ENCODE data around the gene LPP.

LPP gene

GRCh38 chr3:188218603-188219002 lies 64.6 kb downstream of the LPP start:
- DNase-seq (ENCODE audit: low read depth in 3 of 3, low spot score in 1 of 3) = no peak

GRCh38 chr3:188219147-188219546 lies 65.2 kb downstream of the LPP start:
- DNase-seq (ENCODE audit: low read depth in 3 of 3, low spot score in 1 of 3) = no peak

GRCh38 chr3:188220097-188220788 lies 66.3 kb downstream of the LPP start:
- no peak for DNase-seq (ENCODE audit: low read depth in 3 of 3, low spot score in 1 of 3)

GRCh38 chr3:188220988-188221818 lies 67.2 kb downstream of the LPP start:
- no peak for DNase-seq (ENCODE audit: low read depth in 3 of 3, low spot score in 1 of 3)

GRCh38 chr3:188223936-188224335 lies 70.0 kb downstream of the LPP start:
- DNase-seq (ENCODE audit: low read depth in 3 of 3, low spot score in 1 of 3) = no peak

- no peak for DNase-seq (ENCODE audit: low read depth in 3 of 3, low spot score in 1 of 3)
Observed at GRCh38 chr3:188227442-188227841, 73.5 kb downstream of the LPP start.

GRCh38 chr3:188229177-188229576 lies 75.2 kb downstream of the LPP start:
- DNase-seq (ENCODE audit: low read depth in 3 of 3, low spot score in 1 of 3) = no peak

- DNase-seq (ENCODE audit: low read depth in 3 of 3, low spot score in 1 of 3) = no peak
Observed at GRCh38 chr3:188229726-188230125, 75.8 kb downstream of the LPP start.

GRCh38 chr3:188230962-188231361 lies 77.0 kb downstream of the LPP start:
- DNase-seq (ENCODE audit: low read depth in 3 of 3, low spot score in 1 of 3) = no peak

- no peak for DNase-seq (ENCODE audit: low read depth in 3 of 3, low spot score in 1 of 3)
Observed at GRCh38 chr3:188231456-188231855, 77.5 kb downstream of the LPP start.

- DNase-seq (ENCODE audit: low read depth in 3 of 3, low spot score in 1 of 3) = no peak
Observed at GRCh38 chr3:188232656-188233055, 78.7 kb downstream of the LPP start.

- DNase-seq (ENCODE audit: low read depth in 3 of 3, low spot score in 1 of 3) = no peak
Observed at GRCh38 chr3:188233320-188233719, 79.4 kb downstream of the LPP start.

- DNase-seq (ENCODE audit: low read depth in 3 of 3, low spot score in 1 of 3) = no peak
Observed at GRCh38 chr3:188234132-188234531, 80.2 kb downstream of the LPP start.

- DNase-seq (ENCODE audit: low read depth in 3 of 3, low spot score in 1 of 3) = no peak
Observed at GRCh38 chr3:188236271-188236670, 82.3 kb downstream of the LPP start.

GRCh38 chr3:188239035-188239434 lies 85.1 kb downstream of the LPP start:
- no peak for DNase-seq (ENCODE audit: low read depth in 3 of 3, low spot score in 1 of 3)

GRCh38 chr3:188239577-188239976 lies 85.6 kb downstream of the LPP start:
- DNase-seq (ENCODE audit: low read depth in 3 of 3, low spot score in 1 of 3) = no peak

GRCh38 chr3:188240189-188240981 lies 86.4 kb downstream of the LPP start:
- no peak for DNase-seq (ENCODE audit: low read depth in 3 of 3, low spot score in 1 of 3)

- DNase-seq (ENCODE audit: low read depth in 3 of 3, low spot score in 1 of 3) = no peak
Observed at GRCh38 chr3:188241072-188241471, 87.1 kb downstream of the LPP start.

- DNase-seq (ENCODE audit: low read depth in 3 of 3, low spot score in 1 of 3) = no peak
Observed at GRCh38 chr3:188241883-188242282, 87.9 kb downstream of the LPP start.

- no peak for DNase-seq (ENCODE audit: low read depth in 3 of 3, low spot score in 1 of 3)
Observed at GRCh38 chr3:188242436-188243123, 88.6 kb downstream of the LPP start.

GRCh38 chr3:188243124-188243795 lies 89.3 kb downstream of the LPP start:
- DNase-seq (ENCODE audit: low read depth in 3 of 3, low spot score in 1 of 3) = no peak
